Measurements from ENCODE around the gene SCNN1B.
"Not testable (repeated sequence)": the region's sequence is repeated elsewhere in the genome, so short reads cannot be mapped to it uniquely, and the experiment has no call there.

SCNN1B gene

GRCh38 chr16:23357761-23358290, 55.7 kb downstream of the SCNN1B start:
- no peak for DNase-seq

GRCh38 chr16:23359092-23359760, 57.1 kb downstream of the SCNN1B start:
- DNase-seq: no peak

GRCh38 chr16:23362460-23363317, 60.6 kb downstream of the SCNN1B start:
- DNase-seq: no peak

- DNase-seq: no peak
Measured at GRCh38 chr16:23365602-23366240, 63.6 kb downstream of the SCNN1B start.

- DNase-seq: not testable (repeated sequence)
Measured at GRCh38 chr16:23366341-23366740, 64.2 kb downstream of the SCNN1B start.

GRCh38 chr16:23367564-23367963, 65.5 kb downstream of the SCNN1B start:
- no peak for DNase-seq

GRCh38 chr16:23367988-23368387, 65.9 kb downstream of the SCNN1B start:
- DNase-seq: no peak

- DNase-seq: no peak
Measured at GRCh38 chr16:23368469-23368868, 66.4 kb downstream of the SCNN1B start.

- DNase-seq: no peak
Measured at GRCh38 chr16:23369416-23369815, 67.3 kb downstream of the SCNN1B start.

GRCh38 chr16:23371368-23371767, 69.3 kb downstream of the SCNN1B start:
- no peak for DNase-seq

GRCh38 chr16:23373436-23374219, 71.5 kb downstream of the SCNN1B start:
- DNase-seq: no peak

GRCh38 chr16:23374721-23375510, 72.8 kb downstream of the SCNN1B start:
- DNase-seq: no peak

- DNase-seq: no peak
Measured at GRCh38 chr16:23375643-23376042, 73.5 kb downstream of the SCNN1B start.

GRCh38 chr16:23377071-23377931, 75.2 kb downstream of the SCNN1B start:
- DNase-seq: no peak

- DNase-seq: no peak
Measured at GRCh38 chr16:23378256-23378655, 76.2 kb downstream of the SCNN1B start.

- DNase-seq: no peak
Measured at GRCh38 chr16:23378921-23379320, 76.8 kb downstream of the SCNN1B start.

GRCh38 chr16:23379707-23380106, 77.6 kb downstream of the SCNN1B start:
- DNase-seq: no peak

- DNase-seq: no peak
Measured at GRCh38 chr16:23380501-23380951, 78.4 kb downstream of the SCNN1B start.

- DNase-seq: not testable (repeated sequence)
Measured at GRCh38 chr16:23381702-23382101, 79.6 kb downstream of the SCNN1B start.

GRCh38 chr16:23382279-23382678, 80.2 kb downstream of the SCNN1B start:
- no peak for DNase-seq

- DNase-seq: no peak
Measured at GRCh38 chr16:23383881-23384280, 81.8 kb downstream of the SCNN1B start.

Measured in hematopoietic multipotent progenitor cell treated with erythropoietin and hydrocortisone succinate and interleukin-3 and kit ligand, for 8 days (in vitro differentiated cells).